ENCODE measurements around the gene TMEM135. TPM values are rescaled to one million over a fixed set of nuclear protein-coding genes. Genes with fewer than 3 reads are reported as not detected.

The TMEM135 gene
- total RNA-seq, 1 donor from 2014 or later = 33.9 TPM

DNA sequence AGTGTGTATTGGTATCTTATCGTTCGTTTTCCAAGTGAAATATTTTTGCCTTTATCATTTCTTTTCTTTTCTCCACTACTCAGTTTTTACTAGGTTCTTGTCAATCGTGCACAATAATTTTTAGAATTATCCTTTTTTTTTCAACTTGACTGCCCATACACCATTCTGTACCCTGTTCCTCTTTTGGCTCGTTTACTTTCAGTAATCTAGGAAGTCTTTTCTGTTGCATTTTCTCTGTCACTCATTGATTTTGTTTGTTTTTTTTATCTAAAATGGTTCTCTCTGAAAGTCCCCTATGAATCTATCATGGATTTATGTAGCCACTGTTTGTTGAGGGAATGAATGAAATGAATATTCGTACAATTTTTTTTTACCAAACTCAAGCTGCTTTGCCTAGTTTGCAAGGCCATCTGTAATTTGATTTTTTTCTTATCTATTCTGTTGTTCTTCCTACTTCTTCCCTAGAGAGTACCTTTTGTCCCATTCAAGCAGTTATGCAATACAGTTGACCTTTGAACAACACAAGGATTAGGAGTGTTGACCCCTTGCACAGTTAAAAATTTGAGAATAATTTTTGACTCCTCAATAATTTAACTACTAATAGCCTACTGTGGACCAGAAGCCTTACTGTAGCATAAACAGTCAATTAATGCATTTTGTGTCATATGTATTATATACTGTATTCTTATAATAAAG lies 166.3 kb downstream of the TMEM135 start:
- TF ChIP-seq, protein P1, sequence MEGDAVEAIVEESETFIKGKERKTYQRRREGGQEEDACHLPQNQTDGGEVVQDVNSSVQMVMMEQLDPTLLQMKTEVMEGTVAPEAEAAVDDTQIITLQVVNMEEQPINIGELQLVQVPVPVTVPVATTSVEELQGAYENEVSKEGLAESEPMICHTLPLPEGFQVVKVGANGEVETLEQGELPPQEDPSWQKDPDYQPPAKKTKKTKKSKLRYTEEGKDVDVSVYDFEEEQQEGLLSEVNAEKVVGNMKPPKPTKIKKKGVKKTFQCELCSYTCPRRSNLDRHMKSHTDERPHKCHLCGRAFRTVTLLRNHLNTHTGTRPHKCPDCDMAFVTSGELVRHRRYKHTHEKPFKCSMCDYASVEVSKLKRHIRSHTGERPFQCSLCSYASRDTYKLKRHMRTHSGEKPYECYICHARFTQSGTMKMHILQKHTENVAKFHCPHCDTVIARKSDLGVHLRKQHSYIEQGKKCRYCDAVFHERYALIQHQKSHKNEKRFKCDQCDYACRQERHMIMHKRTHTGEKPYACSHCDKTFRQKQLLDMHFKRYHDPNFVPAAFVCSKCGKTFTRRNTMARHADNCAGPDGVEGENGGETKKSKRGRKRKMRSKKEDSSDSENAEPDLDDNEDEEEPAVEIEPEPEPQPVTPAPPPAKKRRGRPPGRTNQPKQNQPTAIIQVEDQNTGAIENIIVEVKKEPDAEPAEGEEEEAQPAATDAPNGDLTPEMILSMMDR (conservative IDR thresholded peaks at IDR 0.05) = no peak
- Mint-ChIP-seq H3K9me3 (peaks cover 8% of the 10 kb centered on the region), H3K4me3 (no peak overlapping the region), H3K27ac (no peak overlapping the region), H3K27me3 (no peaks in the 10 kb centered on the region), H3K36me3 (peaks cover 7% of the 10 kb centered on the region), H3K4me1 (ENCODE audit: unreplicated experiment) (no peaks in the 10 kb centered on the region)
- no peak for DNase-seq (ENCODE audit: extremely low spot score, unreplicated experiment)

DNA sequence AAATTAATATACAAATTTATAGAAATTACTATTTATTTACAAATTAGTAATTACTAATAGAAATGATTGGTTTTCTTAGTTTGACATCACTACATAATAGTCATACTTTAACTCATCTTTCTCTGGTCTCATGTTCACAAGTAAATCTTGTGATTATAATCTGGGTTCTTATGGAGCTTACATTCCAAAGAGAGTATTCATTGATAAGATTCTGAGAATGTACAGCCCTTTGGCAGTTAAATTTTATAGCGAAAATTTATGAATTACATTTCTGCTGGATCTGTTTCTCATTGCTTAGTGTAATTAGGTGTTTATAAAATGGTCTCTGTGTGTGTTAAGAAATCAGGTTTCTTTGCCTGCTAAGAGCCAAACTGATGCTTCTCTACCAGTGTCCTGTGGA lies 175.2 kb downstream of the TMEM135 start:
- TF ChIP-seq, protein P1 (conservative IDR thresholded peaks at IDR 0.05) = no peak
- Mint-ChIP-seq H3K9me3 (peaks cover 9% of the 10 kb centered on the region), H3K4me3 (no peak overlapping the region), H3K36me3 (peaks cover 3% of the 10 kb centered on the region), H3K27me3 (no peaks in the 10 kb centered on the region), H3K27ac (no peak overlapping the region), H3K4me1 (ENCODE audit: unreplicated experiment) (no peaks in the 10 kb centered on the region)
- no peak for DNase-seq (ENCODE audit: extremely low spot score, unreplicated experiment)

DNA sequence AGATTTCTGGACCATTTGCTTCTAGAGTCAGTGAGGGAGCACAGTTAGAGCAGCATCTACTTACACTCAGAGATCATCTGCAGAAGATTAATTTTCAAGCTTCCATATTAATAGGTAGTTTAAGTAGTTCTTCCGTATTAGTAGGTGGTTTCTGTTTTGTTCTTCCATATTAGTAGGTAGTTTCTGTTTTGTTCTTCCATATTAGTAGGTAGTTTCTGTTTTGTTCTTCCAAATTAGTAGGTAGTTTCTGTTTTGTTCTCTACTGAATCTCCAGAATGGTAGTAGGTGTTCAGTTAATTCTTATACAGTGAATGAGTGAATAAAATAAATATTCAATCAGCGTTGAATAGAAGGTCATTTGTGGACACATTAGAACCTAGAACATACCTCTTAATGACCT lies 175.7 kb downstream of the TMEM135 start:
- Mint-ChIP-seq H3K27me3 (no peaks in the 10 kb centered on the region), H3K36me3 (no peaks in the 10 kb centered on the region), H3K9me3 (peaks cover 5% of the 10 kb centered on the region), H3K27ac (no peak overlapping the region), H3K4me1 (ENCODE audit: unreplicated experiment) (no peaks in the 10 kb centered on the region), H3K4me3 (no peak overlapping the region)
- DNase-seq (ENCODE audit: extremely low spot score, unreplicated experiment) = no peak
- TF ChIP-seq, protein P1 (conservative IDR thresholded peaks at IDR 0.05) = no peak

DNA sequence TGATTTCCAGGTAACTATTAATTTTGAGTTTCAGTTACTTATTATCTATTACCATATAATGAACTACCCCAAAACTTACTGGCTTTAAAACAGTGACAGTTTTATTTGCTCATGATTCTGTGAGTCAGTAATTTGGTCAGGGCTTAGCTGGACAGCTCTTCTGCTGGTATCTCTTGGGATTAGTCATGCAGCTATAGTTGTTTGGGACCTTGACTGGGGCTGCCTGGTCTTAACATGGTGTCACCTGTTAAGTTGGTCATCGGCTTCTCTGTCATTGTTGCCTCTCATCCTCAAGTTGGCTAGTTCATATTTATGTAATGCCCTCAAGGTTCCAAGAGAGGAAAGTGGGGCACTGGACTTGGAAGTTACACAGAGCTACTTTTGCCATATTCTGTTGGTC lies 177.5 kb downstream of the TMEM135 start:
- no peak overlapping the region for H3K27ac Mint-ChIP-seq
- TF ChIP-seq, protein P1 (conservative IDR thresholded peaks at IDR 0.05) = no peak
- H3K27me3 Mint-ChIP-seq = no peaks in the 10 kb centered on the region
- H3K9me3 Mint-ChIP-seq = no peaks in the 10 kb centered on the region
- no peak for DNase-seq (ENCODE audit: extremely low spot score, unreplicated experiment)
- H3K36me3 Mint-ChIP-seq = no peaks in the 10 kb centered on the region
- H3K4me1 Mint-ChIP-seq (ENCODE audit: unreplicated experiment) = no peaks in the 10 kb centered on the region
- no peak overlapping the region for H3K4me3 Mint-ChIP-seq

DNA sequence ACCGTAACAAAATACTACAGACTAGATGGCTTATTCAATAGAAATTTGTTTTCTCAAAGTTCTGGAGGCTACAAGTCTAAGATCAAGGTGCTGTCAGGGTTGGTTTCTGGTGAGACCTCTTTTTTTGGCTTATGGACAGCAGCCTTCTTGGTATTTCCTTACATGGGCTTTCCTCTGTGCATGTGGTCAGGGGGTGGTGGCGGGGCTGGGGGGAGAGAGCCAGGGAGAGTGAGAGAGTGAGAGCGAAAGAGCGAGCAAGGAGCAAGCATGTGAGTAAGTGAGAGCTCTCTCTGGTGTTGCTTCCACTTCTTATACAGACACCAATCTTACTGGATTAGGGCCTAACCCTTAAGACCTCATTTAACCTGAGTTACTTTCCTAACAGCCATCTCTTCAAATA lies 181.5 kb downstream of the TMEM135 start:
- H3K27me3 Mint-ChIP-seq = no peaks in the 10 kb centered on the region
- H3K27ac Mint-ChIP-seq = no peak overlapping the region
- peaks cover under 1% of the 10 kb centered on the region for H3K4me1 Mint-ChIP-seq (ENCODE audit: unreplicated experiment)
- TF ChIP-seq, protein P1 (conservative IDR thresholded peaks at IDR 0.05) = no peak
- no peak for DNase-seq (ENCODE audit: extremely low spot score, unreplicated experiment)
- H3K9me3 Mint-ChIP-seq = no peaks in the 10 kb centered on the region
- H3K36me3 Mint-ChIP-seq = no peaks in the 10 kb centered on the region
- no peak overlapping the region for H3K4me3 Mint-ChIP-seq

All from type B pancreatic cell (in vitro differentiated cells).